Astrocyte (in vitro differentiated cells and primary cell): Measurements from ENCODE around the gene NDOR1.

Experiments used
- CTCF ChIP-seq: IDR thresholded peaks from 2 replicates; pipeline ENCODE4 v1.5.1; 2011; ENCODE audit warnings: low read depth, mild to moderate bottlenecking, inconsistent platforms, low read length, moderate library complexity; ENCODE audit not compliant: insufficient read depth
- EZH2 ChIP-seq: IDR thresholded peaks from 2 replicates; pipeline ENCODE4 v1.6.1; 2012; ENCODE audit warnings: mild to moderate bottlenecking, low read length, inconsistent platforms; ENCODE audit not compliant: insufficient read depth

- TF ChIP-seq CTCF (no peak), EZH2 (no peak)
Observed at GRCh38 chr9:137189297-137190295, 15.9 kb upstream of the NDOR1 start.
